Caco-2 (cell line): Measurements from ENCODE around the gene PPP2R2B. TPM values are rescaled to one million over a fixed set of nuclear protein-coding genes. Genes with fewer than 3 reads are reported as not detected.

Source experiments
- BruUV-seq: library from RNA; stranded (reverse); fragments of 400-500 nt; replicated peaks from 2 replicates; lab custom pipeline; 2021; lab: Mats Ljungman, UMichigan
- CTCF ChIA-PET: fragments of 300-600 bp; sonication (Branson Sonifier 250); formaldehyde crosslinking; loops from one replicate; lab custom pipeline; 2022; ENCODE audit warnings: antibody characterized with exemption; lab: Charles Lee
- POLR2A ChIA-PET: fragments of 300-600 bp; sonication (Branson Sonifier 250); formaldehyde crosslinking; loops from one replicate; lab custom pipeline; 2022; ENCODE audit warnings: antibody characterized with exemption; lab: Charles Lee
- DNase-seq, 2 experiments: peaks; one replicate each; pipeline versions ENCODE4 v3.0.0 to v3.0.0-alpha.2; 2020 to 2022
- H3K27me3 ChIP-seq: replicated peaks from 2 replicates; pipeline ENCODE4 v1.6.0; 2011; ENCODE audit warnings: low read length; ENCODE audit not compliant: control insufficient read depth, insufficient read depth
- H3K36me3 ChIP-seq: 2 replicates; pipeline ENCODE4 v1.5.1; 2011; ENCODE audit warnings: low read length; ENCODE audit not compliant: control insufficient read depth, insufficient read depth
- H3K4me1 ChIP-seq: fragments of 250-450 bp; sonication (Bioruptor Pico); 2 replicates; pipeline ENCODE4 v1.5.1; 2020; ENCODE audit warnings: mild to moderate bottlenecking
- H3K4me3 ChIP-seq: 2 replicates; pipeline ENCODE4 v1.5.1; 2011; ENCODE audit warnings: low read depth, mild to moderate bottlenecking, control low read depth, low read length
- H3K9me3 ChIP-seq: fragments of 250-450 bp; sonication (Bioruptor Pico); 2 replicates; pipeline ENCODE4 v1.5.1; 2020; ENCODE audit warnings: mild to moderate bottlenecking, moderate library complexity
- H3K27ac Mint-ChIP-seq: one replicate; pipeline ENCODE4 v1.8.0; 2022; ENCODE audit warnings: mixed read lengths; ENCODE audit not compliant: unreplicated experiment
- H3K27me3 Mint-ChIP-seq: one replicate; pipeline ENCODE4 v1.8.0; 2022; ENCODE audit warnings: mixed read lengths; ENCODE audit not compliant: insufficient read depth, unreplicated experiment
- H3K36me3 Mint-ChIP-seq: one replicate; pipeline ENCODE4 v1.8.0; 2022; ENCODE audit warnings: mild to moderate bottlenecking, mixed read lengths; ENCODE audit not compliant: insufficient read depth, unreplicated experiment
- H3K4me1 Mint-ChIP-seq: one replicate; pipeline ENCODE4 v1.8.0; 2022; ENCODE audit warnings: low read depth, mixed read lengths; ENCODE audit not compliant: unreplicated experiment
- H3K4me3 Mint-ChIP-seq: one replicate; pipeline ENCODE4 v1.8.0; 2022; ENCODE audit warnings: mild to moderate bottlenecking, moderate library complexity, mixed read lengths; ENCODE audit not compliant: unreplicated experiment
- H3K9me3 Mint-ChIP-seq: one replicate; pipeline ENCODE4 v1.8.0; 2022; ENCODE audit warnings: mixed read lengths; ENCODE audit not compliant: unreplicated experiment
- intact Hi-C: fragments of 100-400 bp; cut with micrococcal nuclease; formaldehyde crosslinking; loops from one replicate; pipeline ENCODE4 v1.10.0; 2022; ENCODE audit not compliant: unreplicated experiment
- total RNA-seq: library from RNA; stranded (reverse); gene quantifications from 2 replicates; pipeline ENCODE4 v1.2.3, GENCODE V29; 2022
- TF ChIP-seq, protein P1 (sequence below), 2 experiments: fragments of 200-600 bp in 1 of 2; IDR thresholded peaks; 1 replicate in 1 of 2; 2 replicates in 1 of 2; pipeline versions ENCODE4 v1.5.1 to v1.8.0; 2011 to 2022; ENCODE audit warnings: antibody characterized with exemption in 1 of 2, control low read depth in 1 of 2, inconsistent platforms in 1 of 2, low read depth in 1 of 2, low read length in 1 of 2, mild to moderate bottlenecking in 1 of 2, moderate library complexity in 1 of 2; ENCODE audit not compliant: insufficient read depth in 1 of 2, severe bottlenecking in 1 of 2, unreplicated experiment in 1 of 2

The PPP2R2B gene
- total RNA-seq, 1 experiment from 2014 or later: 9.8 TPM

DNA sequence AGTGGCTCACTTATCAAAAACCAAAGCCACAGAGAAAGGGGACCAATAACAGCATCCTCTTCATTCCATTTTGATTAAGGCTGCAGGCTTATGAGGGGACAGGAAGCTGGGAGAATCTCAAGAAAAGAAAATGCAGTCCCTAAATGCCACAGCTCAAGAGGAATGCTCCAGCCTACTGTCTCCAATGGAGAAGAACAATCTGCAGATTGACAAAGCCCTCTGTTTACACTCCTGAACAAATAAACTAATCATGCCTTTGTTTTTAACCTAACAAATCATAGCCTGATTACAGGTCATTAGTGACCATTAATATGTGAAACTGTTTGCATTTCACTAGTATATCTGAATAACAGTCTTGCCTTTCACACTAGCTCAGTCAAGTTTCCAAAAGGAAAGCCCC, 26.5 kb downstream of the PPP2R2B start:
- Histone ChIP-seq H3K4me1 (peaks cover 19% of the 10 kb centered on the region), H3K4me3 (no peak overlapping the region), H3K27me3 (no peaks in the 10 kb centered on the region), H3K9me3 (no peaks in the 10 kb centered on the region), H3K36me3 (no peaks in the 10 kb centered on the region)
- no peak for DNase-seq
- Mint-ChIP-seq H3K36me3 (no peaks in the 10 kb centered on the region), H3K4me1 (peaks cover 11% of the 10 kb centered on the region), H3K9me3 (no peaks in the 10 kb centered on the region), H3K4me3 (no peak overlapping the region), H3K27me3 (no peaks in the 10 kb centered on the region), H3K27ac (no peak overlapping the region)
- CTCF ChIA-PET: no interaction called here
- TF ChIP-seq, protein P1, sequence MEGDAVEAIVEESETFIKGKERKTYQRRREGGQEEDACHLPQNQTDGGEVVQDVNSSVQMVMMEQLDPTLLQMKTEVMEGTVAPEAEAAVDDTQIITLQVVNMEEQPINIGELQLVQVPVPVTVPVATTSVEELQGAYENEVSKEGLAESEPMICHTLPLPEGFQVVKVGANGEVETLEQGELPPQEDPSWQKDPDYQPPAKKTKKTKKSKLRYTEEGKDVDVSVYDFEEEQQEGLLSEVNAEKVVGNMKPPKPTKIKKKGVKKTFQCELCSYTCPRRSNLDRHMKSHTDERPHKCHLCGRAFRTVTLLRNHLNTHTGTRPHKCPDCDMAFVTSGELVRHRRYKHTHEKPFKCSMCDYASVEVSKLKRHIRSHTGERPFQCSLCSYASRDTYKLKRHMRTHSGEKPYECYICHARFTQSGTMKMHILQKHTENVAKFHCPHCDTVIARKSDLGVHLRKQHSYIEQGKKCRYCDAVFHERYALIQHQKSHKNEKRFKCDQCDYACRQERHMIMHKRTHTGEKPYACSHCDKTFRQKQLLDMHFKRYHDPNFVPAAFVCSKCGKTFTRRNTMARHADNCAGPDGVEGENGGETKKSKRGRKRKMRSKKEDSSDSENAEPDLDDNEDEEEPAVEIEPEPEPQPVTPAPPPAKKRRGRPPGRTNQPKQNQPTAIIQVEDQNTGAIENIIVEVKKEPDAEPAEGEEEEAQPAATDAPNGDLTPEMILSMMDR (IDR thresholded peaks at IDR 0.05; ENCODE audit: insufficient read depth in 1 of 2, low read depth in 1 of 2, low read length in 1 of 2, severe bottlenecking in 1 of 2, unreplicated experiment in 1 of 2): no peak
- intact Hi-C loops: no loop called here
- BruUV-seq: no TSS peak
- POLR2A ChIA-PET: interaction anchor here (0.5 kb wide), 1 partner anchor 57 kb away, joined by 5 read pairs; no protein-coding TSS in a partner anchor

DNA sequence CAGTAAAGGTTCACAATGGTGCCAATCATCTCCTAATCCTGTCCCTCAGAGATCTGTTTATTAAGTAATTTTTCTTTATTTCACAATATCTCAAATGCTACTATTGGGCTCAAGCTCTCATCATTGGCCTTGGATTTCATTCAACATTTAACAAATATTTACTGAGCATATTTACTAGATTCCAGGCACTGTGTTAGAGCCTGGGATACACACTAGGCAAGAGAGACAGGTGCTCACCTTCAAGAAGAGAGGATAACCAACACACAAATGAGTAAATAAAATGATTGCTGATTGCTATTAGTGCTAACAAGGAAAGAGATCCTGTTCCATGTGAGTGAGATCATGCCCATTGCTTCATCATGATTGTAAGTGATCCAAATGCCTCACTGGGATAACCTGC, 27.4 kb downstream of the PPP2R2B start:
- CTCF ChIA-PET: no interaction called here
- H3K36me3 ChIP-seq: no peaks in the 10 kb centered on the region
- H3K4me1 Mint-ChIP-seq: peaks cover 11% of the 10 kb centered on the region
- H3K4me1 ChIP-seq: peaks cover 22% of the 10 kb centered on the region
- intact Hi-C loops: no loop called here
- H3K27me3 ChIP-seq: no peaks in the 10 kb centered on the region
- POLR2A ChIA-PET: no interaction called here
- H3K9me3 ChIP-seq: no peaks in the 10 kb centered on the region
- TF ChIP-seq, protein P1 (IDR thresholded peaks at IDR 0.05; ENCODE audit: insufficient read depth in 1 of 2, low read depth in 1 of 2, low read length in 1 of 2, severe bottlenecking in 1 of 2, unreplicated experiment in 1 of 2): no peak
- no peaks in the 10 kb centered on the region for H3K27me3 Mint-ChIP-seq
- no peak overlapping the region for H3K4me3 ChIP-seq
- H3K27ac Mint-ChIP-seq: no peak overlapping the region
- H3K9me3 Mint-ChIP-seq: no peaks in the 10 kb centered on the region
- DNase-seq: no peak
- BruUV-seq: no TSS peak
- no peak overlapping the region for H3K4me3 Mint-ChIP-seq
- no peaks in the 10 kb centered on the region for H3K36me3 Mint-ChIP-seq

DNA sequence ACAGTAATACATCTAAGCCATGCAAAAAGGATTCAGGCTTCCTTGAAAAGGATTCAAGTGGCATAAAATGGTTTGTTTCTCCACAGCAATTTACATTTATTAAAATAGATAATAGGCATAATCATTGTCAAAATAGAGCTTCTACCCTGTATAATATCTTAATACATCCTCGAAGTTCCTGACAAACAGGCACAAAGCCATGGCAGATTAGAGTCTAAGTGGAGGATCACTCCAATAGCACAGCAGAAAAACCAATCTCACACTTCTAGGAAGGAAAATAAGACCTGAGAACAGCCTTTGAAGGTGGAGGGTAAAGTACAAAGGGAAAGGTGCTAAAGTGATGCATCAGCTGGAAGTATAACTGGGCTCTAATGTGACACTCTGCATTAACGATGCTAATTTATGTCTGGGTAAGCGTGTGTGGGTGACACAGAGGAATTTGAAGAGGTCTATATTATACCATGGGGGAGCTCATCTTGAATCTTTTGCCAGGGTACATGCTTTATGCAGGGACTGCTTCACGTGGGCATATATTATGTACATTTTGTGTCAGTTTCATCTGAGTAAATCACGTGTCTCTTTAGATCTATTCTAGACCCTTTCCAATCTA, 28.8 kb downstream of the PPP2R2B start:
- no peaks in the 10 kb centered on the region for H3K36me3 ChIP-seq

More for the DNA sequence above, 28.8 kb downstream of the PPP2R2B start:
- Histone ChIP-seq H3K27me3 (no peaks in the 10 kb centered on the region), H3K9me3 (no peaks in the 10 kb centered on the region), H3K4me3 (no peak overlapping the region), H3K4me1 (peaks cover 22% of the 10 kb centered on the region)
- intact Hi-C loops: no loop called here
- TF ChIP-seq, protein P1 (IDR thresholded peaks at IDR 0.05; ENCODE audit: insufficient read depth in 1 of 2, low read depth in 1 of 2, low read length in 1 of 2, severe bottlenecking in 1 of 2, unreplicated experiment in 1 of 2): no peak
- POLR2A ChIA-PET: no interaction called here
- peaks cover 5% of the 10 kb centered on the region for H3K4me1 Mint-ChIP-seq
- DNase-seq: no peak
- no peaks in the 10 kb centered on the region for H3K27me3 Mint-ChIP-seq
- BruUV-seq: no TSS peak
- H3K27ac Mint-ChIP-seq: no peak overlapping the region
- CTCF ChIA-PET: no interaction called here
- H3K9me3 Mint-ChIP-seq: no peaks in the 10 kb centered on the region
- H3K4me3 Mint-ChIP-seq: no peak overlapping the region
- no peaks in the 10 kb centered on the region for H3K36me3 Mint-ChIP-seq
